ENCODE data around the gene AMACR.

The AMACR gene

GRCh38 chr5:34005211-34005610 is 2.6 kb downstream of the AMACR start:
- no peak for DNase-seq

- no peak for DNase-seq
These were observed 3.9 kb downstream of the AMACR start for GRCh38 chr5:34003941-34004340.

GRCh38 chr5:34002629-34003328 is 5.1 kb downstream of the AMACR start:
- DNase-seq = no peak

GRCh38 chr5:34001241-34001841 is 6.5 kb downstream of the AMACR start:
- no peak for DNase-seq

- DNase-seq = no peak
These were observed 7.9 kb downstream of the AMACR start for GRCh38 chr5:33999978-34000377.

GRCh38 chr5:33997331-33997983 is 10.4 kb downstream of the AMACR start:
- no peak for DNase-seq

- DNase-seq = no peak
These were observed 12.0 kb downstream of the AMACR start for GRCh38 chr5:33995865-33996264.

GRCh38 chr5:33994845-33995244 is 13.0 kb downstream of the AMACR start:
- DNase-seq = no peak

GRCh38 chr5:33992864-33993263 is 15.0 kb downstream of the AMACR start:
- DNase-seq = no peak

- DNase-seq = no peak
These were observed 22.4 kb downstream of the AMACR start for GRCh38 chr5:33985447-33985846.

- no peak for DNase-seq
These were observed 23.2 kb downstream of the AMACR start, which contains the start of gene SLC45A2 for GRCh38 chr5:33984671-33985124. SLC45A2 (minus strand) TSS chr5:33984693; CDS start chr5:33984583, 110 bp downstream.

GRCh38 chr5:33984178-33984577 is 23.7 kb downstream of the AMACR start:
- DNase-seq = no peak

GRCh38 chr5:33981408-33982162 is 26.3 kb downstream of the AMACR start:
- DNase-seq = no peak

- DNase-seq = no peak
These were observed 27.8 kb downstream of the AMACR start for GRCh38 chr5:33980030-33980429.

GRCh38 chr5:33978306-33978705 is 29.5 kb downstream of the AMACR start:
- no peak for DNase-seq

- no peak for DNase-seq
These were observed 31.5 kb downstream of the AMACR start for GRCh38 chr5:33976307-33976706.

- no peak for DNase-seq
These were observed 32.0 kb downstream of the AMACR start for GRCh38 chr5:33975852-33976251.

GRCh38 chr5:33973271-33973670 is 34.6 kb downstream of the AMACR start:
- DNase-seq = no peak

- no peak for DNase-seq
These were observed 38.0 kb downstream of the AMACR start for GRCh38 chr5:33969572-33970452.

GRCh38 chr5:33968211-33969005 is 39.4 kb downstream of the AMACR start:
- DNase-seq = no peak

- no peak for DNase-seq
These were observed 41.0 kb downstream of the AMACR start for GRCh38 chr5:33966805-33967204.
